ENCODE data around the gene HELZ. TPM values are rescaled to one million over a fixed set of nuclear protein-coding genes. Genes with fewer than 3 reads are reported as not detected.

Gene HELZ
- polyA plus RNA-seq, 1 experiment: 8.4 TPM

DNA sequence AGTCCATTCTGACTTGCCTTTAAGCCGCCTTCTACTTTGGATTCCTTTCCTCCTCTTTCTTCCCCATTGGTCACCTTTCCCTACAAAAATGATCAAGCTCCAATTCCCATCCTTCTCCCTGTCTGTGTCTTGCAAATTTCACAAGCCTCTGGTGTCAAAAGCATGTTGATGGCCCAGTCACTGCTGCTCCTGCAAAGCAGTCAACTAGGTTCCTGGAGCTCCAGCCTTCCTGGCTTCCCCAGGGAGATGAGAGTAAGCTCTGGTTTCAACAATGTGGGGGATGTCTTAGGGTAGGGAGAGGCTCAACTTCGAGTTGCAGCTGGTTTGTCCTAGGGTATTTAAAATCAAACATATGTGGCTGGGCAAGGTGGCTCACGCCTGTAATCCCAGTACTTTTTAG is 36.1 kb upstream of the HELZ start:
- Histone ChIP-seq H3K4me3 (ENCODE audit: low read depth, low read length) (no peak overlapping the region), H3K27me3 (ENCODE audit: control insufficient read depth, insufficient read depth, low read length) (no peaks in the 10 kb centered on the region; the same call in none of the 2 replicates), H3K36me3 (ENCODE audit: control insufficient read depth, insufficient read depth, low read length) (no peaks in the 10 kb centered on the region)
- TF ChIP-seq, protein P1, sequence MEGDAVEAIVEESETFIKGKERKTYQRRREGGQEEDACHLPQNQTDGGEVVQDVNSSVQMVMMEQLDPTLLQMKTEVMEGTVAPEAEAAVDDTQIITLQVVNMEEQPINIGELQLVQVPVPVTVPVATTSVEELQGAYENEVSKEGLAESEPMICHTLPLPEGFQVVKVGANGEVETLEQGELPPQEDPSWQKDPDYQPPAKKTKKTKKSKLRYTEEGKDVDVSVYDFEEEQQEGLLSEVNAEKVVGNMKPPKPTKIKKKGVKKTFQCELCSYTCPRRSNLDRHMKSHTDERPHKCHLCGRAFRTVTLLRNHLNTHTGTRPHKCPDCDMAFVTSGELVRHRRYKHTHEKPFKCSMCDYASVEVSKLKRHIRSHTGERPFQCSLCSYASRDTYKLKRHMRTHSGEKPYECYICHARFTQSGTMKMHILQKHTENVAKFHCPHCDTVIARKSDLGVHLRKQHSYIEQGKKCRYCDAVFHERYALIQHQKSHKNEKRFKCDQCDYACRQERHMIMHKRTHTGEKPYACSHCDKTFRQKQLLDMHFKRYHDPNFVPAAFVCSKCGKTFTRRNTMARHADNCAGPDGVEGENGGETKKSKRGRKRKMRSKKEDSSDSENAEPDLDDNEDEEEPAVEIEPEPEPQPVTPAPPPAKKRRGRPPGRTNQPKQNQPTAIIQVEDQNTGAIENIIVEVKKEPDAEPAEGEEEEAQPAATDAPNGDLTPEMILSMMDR (IDR thresholded peaks at IDR 0.05; ENCODE audit: insufficient read depth, low read depth, low read length): no peak
- ChIA-PET POLR2A (no interaction called here), CTCF (no interaction called here)
- DNase-seq (ENCODE audit: low read depth): no peak

DNA sequence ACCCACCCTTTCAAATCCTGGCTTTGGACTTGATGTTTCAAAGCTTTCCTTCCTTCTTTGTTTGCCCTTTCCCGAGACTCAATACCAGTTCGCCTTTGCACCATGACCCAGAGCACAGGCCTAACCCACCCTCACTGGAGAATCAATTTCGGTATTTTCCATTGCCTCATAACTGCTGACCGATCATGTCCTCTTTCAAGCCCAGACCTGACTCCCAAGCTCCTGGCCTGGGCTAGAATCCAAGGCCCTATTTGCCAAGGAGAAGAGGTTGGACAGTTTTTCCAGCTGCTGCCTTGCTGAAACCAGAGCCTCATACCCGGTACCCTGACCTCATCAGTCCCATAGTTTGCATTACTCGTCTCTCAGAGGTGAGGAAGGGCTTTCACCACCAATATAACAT is 35.3 kb upstream of the HELZ start:
- Histone ChIP-seq H3K4me3 (ENCODE audit: low read depth, low read length) (no peak overlapping the region), H3K36me3 (ENCODE audit: control insufficient read depth, insufficient read depth, low read length) (no peaks in the 10 kb centered on the region), H3K27me3 (ENCODE audit: control insufficient read depth, insufficient read depth, low read length) (no peaks in the 10 kb centered on the region; the same call in none of the 2 replicates)
- ChIA-PET CTCF (no interaction called here), POLR2A (no interaction called here)
- no peak for DNase-seq (ENCODE audit: low read depth)
- TF ChIP-seq, protein P1 (IDR thresholded peaks at IDR 0.05; ENCODE audit: insufficient read depth, low read depth, low read length): no peak

DNA sequence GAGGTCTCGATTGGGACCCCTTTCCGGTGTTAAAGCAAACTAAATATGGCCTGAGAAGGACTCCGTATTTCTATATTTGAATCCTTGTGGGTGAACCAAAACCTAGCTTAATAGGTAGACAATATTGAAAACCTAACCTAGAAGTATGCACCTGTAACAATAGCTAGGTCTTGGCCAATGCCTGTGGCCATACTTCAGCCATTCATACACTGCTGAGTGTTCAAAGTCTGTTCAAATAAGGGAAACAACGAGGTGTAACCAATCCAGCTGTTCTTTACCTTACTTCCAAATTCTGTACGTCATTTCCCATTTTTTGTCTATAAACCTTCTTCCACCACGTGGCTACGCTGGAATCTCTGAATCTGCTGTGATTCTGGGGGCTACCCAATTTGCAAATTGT is 34.1 kb upstream of the HELZ start:
- Histone ChIP-seq H3K36me3 (ENCODE audit: control insufficient read depth, insufficient read depth, low read length) (no peaks in the 10 kb centered on the region), H3K27me3 (ENCODE audit: control insufficient read depth, insufficient read depth, low read length) (no peaks in the 10 kb centered on the region; the same call in none of the 2 replicates), H3K4me3 (ENCODE audit: low read depth, low read length) (no peak overlapping the region)
- ChIA-PET POLR2A (no interaction called here), CTCF (interaction anchor here (1.9 kb wide), 1 partner anchor 15 kb away, joined by 7 read pairs; no protein-coding TSS in a partner anchor)
- DNase-seq (ENCODE audit: low read depth): no peak
- TF ChIP-seq, protein P1 (IDR thresholded peaks at IDR 0.05; ENCODE audit: insufficient read depth, low read depth, low read length): no peak

DNA sequence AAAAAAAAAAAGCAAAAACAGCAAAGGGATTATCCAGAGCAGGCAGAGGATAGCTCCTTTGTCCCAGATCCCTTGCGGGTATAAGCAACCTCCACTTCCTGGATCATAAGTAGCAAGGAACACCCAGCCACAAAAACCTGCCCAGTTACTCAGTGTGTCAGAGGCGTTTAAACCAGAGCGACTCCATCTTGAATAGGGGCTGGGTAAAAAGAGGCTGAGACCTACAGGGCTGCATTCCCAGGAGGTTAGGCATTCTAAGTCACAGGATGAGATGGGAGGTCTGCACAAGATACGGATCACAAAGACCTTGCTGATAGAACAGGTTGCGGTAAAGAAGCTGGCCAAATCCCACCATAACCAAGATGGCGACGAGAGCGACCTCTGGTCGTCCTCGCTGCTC is 33.4 kb upstream of the HELZ start:
- ChIA-PET CTCF (interaction anchor here (1.9 kb wide), 1 partner anchor 15 kb away, joined by 7 read pairs; no protein-coding TSS in a partner anchor), POLR2A (no interaction called here)
- DNase-seq (ENCODE audit: low read depth): no peak
- Histone ChIP-seq H3K4me3 (ENCODE audit: low read depth, low read length) (no peak overlapping the region), H3K36me3 (ENCODE audit: control insufficient read depth, insufficient read depth, low read length) (no peaks in the 10 kb centered on the region), H3K27me3 (ENCODE audit: control insufficient read depth, insufficient read depth, low read length) (no peaks in the 10 kb centered on the region; the same call in 1 of the 2 replicates)
- TF ChIP-seq, protein P1 (IDR thresholded peaks at IDR 0.05; ENCODE audit: insufficient read depth, low read depth, low read length): no peak

DNA sequence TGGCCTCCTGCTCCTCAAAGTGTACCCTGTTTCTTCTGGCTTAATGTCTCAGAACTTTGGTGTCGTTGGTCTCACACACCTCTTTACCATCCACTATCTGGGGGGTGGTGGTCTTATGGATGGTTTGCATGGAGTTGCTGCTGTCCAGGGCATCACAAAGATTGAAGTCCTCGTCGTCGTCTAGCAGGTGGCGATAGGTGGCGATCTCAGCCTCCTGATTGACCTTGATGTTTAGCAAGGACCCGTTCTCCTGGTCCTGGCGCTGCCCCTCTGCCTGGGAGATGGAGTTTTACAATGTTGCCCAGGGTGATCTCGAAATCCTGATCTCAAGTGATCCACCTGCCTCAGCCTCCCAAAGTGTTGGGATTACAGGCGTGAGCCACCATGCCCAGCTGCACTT is 31.1 kb upstream of the HELZ start:
- POLR2A ChIA-PET: no interaction called here
- TF ChIP-seq, protein P1 (IDR thresholded peaks at IDR 0.05; ENCODE audit: insufficient read depth, low read depth, low read length): no peak
- Histone ChIP-seq H3K4me3 (ENCODE audit: low read depth, low read length) (no peak overlapping the region), H3K36me3 (ENCODE audit: control insufficient read depth, insufficient read depth, low read length) (no peaks in the 10 kb centered on the region), H3K27me3 (ENCODE audit: control insufficient read depth, insufficient read depth, low read length) (no peaks in the 10 kb centered on the region; the same call in 1 of the 2 replicates)
- CTCF ChIA-PET: no interaction called here
- DNase-seq (ENCODE audit: low read depth): no peak
